Ramos (cell line): Measurements from ENCODE around the gene FASLG.
"Not testable (repeated sequence)": the region's sequence is repeated elsewhere in the genome, so short reads cannot be mapped to it uniquely, and the experiment has no call there.

ENCODE experiments used
- in situ Hi-C: fragments of 300-500 bp; cut with MboI; formaldehyde crosslinking; loops from one replicate; pipeline ENCODE4 v1.14.3; 2022; ENCODE audit warnings: low sequenced_read_pairs; ENCODE audit not compliant: unreplicated experiment

FASLG gene

GRCh38 chr1:172679000-172679772 lies 20.3 kb downstream of the FASLG start:
- in situ Hi-C loops = no loop called here

DNA sequence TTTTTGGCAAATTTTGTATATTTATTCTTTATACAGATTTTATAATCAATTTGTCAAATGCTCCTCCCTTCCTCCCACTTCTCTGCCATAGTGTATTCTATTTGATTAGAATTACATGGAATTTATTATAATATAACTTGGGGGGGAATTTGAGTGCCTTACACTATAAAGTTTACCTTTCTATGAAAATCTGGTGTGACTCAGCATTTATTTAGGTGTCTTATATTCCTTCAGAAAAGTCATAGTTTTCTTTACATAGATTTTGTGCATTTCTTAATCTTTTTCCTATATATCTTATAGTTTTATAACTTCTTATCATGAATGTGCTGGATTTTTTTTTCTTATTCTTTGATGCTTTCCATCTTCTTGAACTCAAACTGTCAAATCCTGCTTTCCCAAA lies 21.3 kb downstream of the FASLG start:
- in situ Hi-C loops = no loop called here

DNA sequence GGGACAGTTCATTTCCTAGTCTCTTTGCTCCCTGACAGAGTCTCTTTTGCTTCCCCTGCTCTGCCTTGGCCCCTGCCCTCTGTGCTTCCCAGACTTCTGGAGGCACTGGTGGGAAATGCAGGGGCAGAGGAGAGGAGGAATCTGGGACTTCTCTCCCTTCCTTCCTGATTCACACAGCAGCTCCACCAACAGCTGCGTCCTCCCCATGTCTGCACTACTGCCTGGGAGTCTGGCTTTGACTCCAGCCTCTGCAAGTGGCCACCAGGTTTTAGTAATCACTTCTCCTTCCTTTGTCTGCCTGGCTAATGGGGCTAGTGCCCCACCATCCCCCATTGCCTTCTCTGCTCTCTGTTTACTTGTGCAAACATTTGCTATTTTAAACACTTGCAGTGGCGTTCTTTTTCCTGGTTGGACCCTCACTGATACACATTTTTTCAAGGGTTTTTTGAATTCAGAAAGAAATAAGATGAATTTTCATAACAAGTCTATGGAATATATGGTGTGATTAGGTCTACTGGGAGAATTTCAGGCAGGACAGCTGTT lies 21.9 kb downstream of the FASLG start:
- in situ Hi-C loops = no loop called here

DNA sequence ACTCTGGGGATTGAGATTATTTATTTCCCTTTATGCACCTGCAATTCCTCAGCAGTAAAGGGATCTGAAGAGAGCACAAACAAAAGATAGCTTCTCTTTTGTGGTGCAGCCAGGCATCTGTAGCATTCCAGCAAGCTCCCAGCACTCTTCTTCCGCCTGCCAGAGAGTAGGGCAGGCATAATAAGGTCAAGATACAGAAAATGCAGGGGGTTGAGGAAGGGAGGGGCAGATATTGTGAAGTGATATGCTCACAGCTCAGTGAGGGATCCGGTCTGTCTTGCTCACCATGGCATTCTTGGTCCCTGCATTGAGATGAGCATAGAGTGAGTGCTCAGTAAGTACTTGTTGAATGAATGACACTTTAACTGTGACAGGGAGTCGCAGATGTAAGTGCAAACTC lies 23.9 kb downstream of the FASLG start:
- in situ Hi-C loops = no loop called here

DNA sequence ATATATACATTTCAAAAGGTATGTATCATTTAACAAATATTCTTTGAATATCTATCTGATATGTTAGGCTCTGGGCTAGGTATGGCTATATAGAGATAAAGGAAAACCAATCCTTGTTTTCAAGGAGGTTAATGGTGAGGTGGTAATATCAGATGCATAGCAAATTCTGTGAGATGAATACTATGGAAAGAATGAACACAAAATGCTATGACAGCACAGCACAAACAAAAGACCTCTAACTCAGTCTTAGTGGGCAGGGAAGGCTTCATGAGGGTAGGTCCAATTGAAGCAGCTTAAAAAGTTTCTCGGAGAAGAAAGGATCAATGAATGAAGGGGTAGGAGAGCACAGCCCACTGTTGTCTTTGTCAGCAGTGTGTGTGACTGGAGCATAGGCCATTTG lies 27.2 kb downstream of the FASLG start:
- in situ Hi-C loops = no loop called here

DNA sequence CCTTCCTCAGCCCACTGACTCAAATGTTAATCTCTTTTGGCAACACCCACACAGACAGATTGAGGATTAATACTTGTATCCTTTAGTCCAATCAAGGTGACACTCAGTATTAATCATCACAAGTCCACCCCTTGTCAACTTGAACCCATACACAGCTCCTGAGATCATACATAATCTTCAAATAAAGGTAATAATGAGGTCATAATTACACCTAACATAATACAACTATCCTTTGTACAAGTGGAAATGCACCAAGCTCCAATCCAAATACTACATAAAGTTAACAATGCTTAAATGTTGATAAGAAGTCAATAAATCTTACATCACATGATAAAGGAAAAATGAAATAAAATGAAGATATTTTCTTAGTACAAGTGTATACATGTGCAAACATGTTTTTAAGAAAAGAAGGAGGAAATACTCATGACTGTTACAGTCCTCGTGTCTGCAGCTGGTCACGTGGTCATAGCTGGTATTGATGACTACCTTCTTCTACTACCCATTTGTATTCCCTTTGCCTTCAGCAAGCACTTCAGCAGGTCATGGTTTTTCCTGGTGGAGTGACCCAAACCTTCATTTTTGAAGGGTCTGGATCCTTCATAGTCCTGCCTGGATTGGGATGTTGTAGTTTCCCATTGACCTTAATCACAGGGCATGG lies 29.7 kb downstream of the FASLG start:
- in situ Hi-C loops = not testable (repeated sequence)

DNA sequence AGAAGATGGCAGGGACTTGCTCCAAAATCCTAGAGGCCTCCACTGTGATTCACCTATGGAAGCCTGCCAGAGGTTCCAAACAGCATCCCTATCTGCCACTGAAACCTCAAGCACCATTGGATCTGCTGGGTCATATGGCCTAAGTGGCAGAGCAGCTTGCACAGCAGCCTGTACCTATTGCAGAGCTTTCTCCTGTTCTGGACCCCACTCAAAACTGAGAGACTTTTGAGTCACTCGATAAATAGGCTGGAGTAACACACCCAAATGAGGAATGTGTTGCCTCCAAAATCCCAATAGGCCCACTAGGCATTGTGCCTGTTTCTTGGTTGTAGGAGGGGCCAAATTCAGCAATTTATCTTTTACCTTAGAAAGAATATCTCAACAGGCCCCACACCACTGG lies 32.0 kb downstream of the FASLG start:
- in situ Hi-C loops = not testable (repeated sequence)

DNA sequence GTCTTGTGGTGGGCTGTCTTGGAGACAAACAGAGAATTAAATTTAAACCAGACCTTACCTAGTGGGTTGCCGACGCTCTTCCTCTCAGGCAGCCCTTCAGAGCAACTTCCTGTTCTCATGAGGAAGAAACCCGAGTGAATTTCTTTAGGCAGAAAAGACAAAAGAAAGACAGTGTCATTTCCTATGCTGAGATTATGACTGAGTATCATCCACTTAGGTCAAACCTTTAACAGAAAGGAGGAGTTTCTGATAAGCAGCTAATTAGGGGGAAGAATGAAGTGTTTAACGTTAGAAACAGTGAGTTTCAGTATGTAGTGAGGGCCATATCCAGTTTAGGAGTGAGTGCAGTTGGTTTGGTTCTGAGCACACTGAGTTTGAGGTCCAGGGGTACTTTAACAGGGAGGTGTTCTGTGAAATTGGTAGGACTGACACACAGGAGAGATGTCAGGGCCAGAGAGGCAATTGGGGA lies 38.7 kb downstream of the FASLG start:
- in situ Hi-C loops = no loop called here

GRCh38 chr1:172698224-172698623 lies 39.3 kb downstream of the FASLG start:
- in situ Hi-C loops = no loop called here

DNA sequence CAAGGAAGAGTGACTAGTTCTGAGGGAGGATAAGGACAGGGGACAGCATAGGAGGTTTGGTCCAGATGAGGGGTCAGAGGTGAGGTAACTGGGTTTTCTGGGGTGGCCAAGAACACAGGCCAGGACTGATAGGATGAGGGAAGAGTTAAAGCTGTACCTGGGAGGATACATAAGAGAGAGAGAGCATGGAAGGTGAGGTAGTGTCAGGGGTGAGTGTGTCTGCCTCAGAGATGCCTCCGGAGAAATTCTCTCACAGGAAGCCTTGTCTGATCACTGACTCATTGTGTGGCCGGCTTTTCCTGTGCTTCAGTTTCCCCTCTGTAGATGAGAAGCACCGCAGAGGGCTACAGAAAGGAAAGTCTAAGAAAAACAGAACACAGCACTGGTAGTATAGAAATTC lies 40.2 kb downstream of the FASLG start:
- in situ Hi-C loops = no loop called here

- in situ Hi-C loops = no loop called here
Observed at GRCh38 chr1:172699695-172700227, 40.9 kb downstream of the FASLG start.

- in situ Hi-C loops = no loop called here
Observed at GRCh38 chr1:172700556-172700955, 41.7 kb downstream of the FASLG start.

GRCh38 chr1:172704001-172704400 lies 45.1 kb downstream of the FASLG start:
- in situ Hi-C loops = no loop called here

DNA sequence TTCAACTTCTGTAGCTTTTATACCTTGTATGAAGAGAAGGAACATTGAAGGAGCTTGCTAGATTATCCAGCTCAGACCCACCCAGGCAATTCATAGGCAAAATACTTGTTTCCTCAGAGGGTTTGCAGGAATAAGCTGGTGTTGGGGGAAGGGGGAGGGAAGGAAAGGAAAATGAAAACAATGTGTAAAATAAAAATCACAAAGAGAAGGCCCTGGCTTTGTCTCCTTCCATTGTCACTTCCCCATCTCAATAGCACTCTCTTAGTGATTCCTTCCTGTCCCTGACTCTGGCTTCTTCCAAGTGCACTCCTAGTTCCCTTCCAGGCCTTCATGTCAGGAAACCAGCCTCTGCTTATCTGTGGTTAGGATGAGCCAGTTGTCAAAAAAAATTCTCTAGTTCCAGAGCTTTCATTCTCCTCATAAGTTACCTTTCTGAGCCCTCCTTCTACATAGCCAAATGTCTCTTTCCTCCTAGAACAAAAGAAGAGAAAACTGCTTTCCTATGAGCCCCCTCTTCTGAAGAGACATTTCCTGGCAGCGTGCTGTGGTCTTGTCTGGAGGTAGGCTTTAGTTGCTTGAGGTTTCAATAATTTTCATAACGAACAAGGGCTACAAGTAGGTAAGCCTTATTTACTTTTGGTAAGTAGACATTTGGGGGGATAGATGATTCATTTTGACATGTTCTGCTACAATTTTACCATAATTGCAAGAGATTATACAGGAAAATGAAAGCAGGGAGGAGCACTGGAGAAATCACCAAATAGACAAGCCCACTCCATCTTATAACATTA lies 45.7 kb downstream of the FASLG start:
- in situ Hi-C loops = no loop called here

DNA sequence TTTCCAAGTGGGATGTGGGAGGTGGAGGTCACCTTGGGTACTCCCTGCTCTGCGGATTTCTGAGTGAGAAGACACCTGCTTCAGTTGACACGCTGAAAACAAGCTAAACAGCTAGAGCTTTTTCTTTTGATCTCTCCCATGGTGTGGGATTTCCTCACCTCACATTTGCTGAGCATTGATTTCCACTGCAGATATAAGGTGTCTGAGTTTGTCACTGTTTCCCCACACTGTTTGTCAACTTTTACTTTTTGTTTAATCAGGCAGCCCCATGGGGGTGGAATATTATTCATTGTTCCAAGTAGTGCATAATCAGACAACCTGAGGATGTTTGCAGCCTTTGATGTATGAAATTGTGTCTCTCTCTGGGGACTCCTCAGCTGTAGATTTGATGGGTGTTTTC lies 49.5 kb downstream of the FASLG start:
- in situ Hi-C loops = no loop called here

DNA sequence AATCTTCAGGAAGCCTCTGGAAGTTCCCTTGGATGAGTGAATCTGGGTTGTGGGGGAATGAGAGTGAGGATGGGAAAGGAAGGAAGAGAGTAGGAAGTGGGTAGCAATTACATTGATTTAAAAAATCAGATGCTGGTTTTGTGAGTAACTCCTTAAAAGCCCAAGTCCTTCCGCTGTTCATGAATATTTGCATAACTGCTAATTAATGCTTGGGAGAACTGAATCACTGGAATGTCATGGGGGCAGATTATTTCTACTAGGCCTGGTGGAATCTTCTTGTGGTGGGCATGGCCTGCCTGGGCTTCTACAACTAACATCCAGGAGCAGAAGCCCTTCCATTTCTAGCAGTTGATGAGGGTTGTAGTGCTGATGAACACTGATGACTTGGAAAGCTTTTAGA lies 52.7 kb downstream of the FASLG start:
- in situ Hi-C loops = no loop called here

GRCh38 chr1:172713466-172713865 lies 54.6 kb downstream of the FASLG start:
- in situ Hi-C loops = no loop called here
